GM12892 (cell line): ENCODE data around the gene ABLIM3.

Experiments
- POLR2A ChIP-seq: IDR thresholded peaks from 2 replicates; pipeline ENCODE4 v1.6.1; 2011; ENCODE audit warnings: low read depth, low read length, control low read depth
- POLR2AphosphoS5 ChIP-seq: IDR thresholded peaks from 2 replicates; pipeline ENCODE4 v1.6.1; 2011; ENCODE audit warnings: low read depth, low read length, control low read depth
- TAF1 ChIP-seq: IDR thresholded peaks from 2 replicates; pipeline ENCODE4 v1.6.1; 2011; ENCODE audit warnings: low read depth, mild to moderate bottlenecking, control low read depth, low read length, borderline replicate concordance

DNA sequence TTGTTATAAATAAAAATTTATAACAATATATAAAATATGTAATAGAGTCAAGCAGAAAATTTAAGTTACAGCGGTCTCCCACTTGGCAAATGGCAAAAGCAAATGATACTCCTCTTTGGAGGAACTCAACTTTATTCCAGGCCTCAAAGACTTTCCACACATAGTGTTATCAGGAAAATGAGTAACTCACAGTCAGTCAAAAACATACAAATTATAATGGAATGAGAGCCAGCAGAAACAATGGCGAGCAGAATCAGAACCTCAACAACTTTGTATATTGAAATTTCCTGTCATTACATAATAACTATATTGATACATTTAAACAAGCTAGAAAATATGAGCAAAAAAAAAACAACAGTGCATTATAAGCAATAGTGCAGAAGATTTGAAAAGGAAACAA is 45.2 kb downstream of the ABLIM3 start:
- TF ChIP-seq TAF1, result no peak
- no peak for TF ChIP-seq POLR2AphosphoS5
- TF ChIP-seq POLR2A, result no peak
